Heart left ventricle (tissue), 13 donors: ENCODE measurements around the gene CGB3.

Experiments
- POLR2A ChIP-seq, 2 donors: fragments of 450-650 bp; IDR thresholded peaks; one replicate each; pipeline ENCODE4 v1.6.1; 2017; ENCODE audit warnings: antibody characterized with exemption in 2 of 2, mild to moderate bottlenecking in 2 of 2, moderate library complexity in 2 of 2
- TF ChIP-seq, protein P1 (sequence below), 12 donors: fragments of 200-600 bp; sonication (generic) in 4 of 12; IDR thresholded peaks; one replicate each; pipeline versions ENCODE4 v1.5.0 to v1.8.0; 2018 to 2022; ENCODE audit warnings: antibody characterized with exemption in 12 of 12, mild to moderate bottlenecking in 5 of 12
- donor health status: ischemic (EF 13 %, LVEDD 7.1; RV severe dilation, severe dysfunction).
- donor health status: DM: no; HTN: yes; CAD: no.
- donor health status: DM: no; HTN: no; CAD: no.
- donor health status: ischemic (EF 25% LVEDD 6.9; RV normal size, moderate dysfunction).
- donor health status: ischemic (EF 25% LVEDD 5.7; RV mildly dilated, moderate dysfunction).
- donor health status: ischemic (EF 35%, LVEDD 5.7; RV mildly dilated, moderate dysfunction).
- donor health status: nonischemic (EF 11% LVEDD 7.7; RV severe dilation, severe dysfunction).
- donor health status: DM: yes; HTN: yes; CAD: no.
- donor health status: PGD.
- donor health status: ischemic (EF 29% LVEDD 5.4; RV normal size, mild dysfunction).
- donor health status: nonischemic (EF 23%, LVEDD 6.1; RV moderate dilation, normal function).

DNA sequence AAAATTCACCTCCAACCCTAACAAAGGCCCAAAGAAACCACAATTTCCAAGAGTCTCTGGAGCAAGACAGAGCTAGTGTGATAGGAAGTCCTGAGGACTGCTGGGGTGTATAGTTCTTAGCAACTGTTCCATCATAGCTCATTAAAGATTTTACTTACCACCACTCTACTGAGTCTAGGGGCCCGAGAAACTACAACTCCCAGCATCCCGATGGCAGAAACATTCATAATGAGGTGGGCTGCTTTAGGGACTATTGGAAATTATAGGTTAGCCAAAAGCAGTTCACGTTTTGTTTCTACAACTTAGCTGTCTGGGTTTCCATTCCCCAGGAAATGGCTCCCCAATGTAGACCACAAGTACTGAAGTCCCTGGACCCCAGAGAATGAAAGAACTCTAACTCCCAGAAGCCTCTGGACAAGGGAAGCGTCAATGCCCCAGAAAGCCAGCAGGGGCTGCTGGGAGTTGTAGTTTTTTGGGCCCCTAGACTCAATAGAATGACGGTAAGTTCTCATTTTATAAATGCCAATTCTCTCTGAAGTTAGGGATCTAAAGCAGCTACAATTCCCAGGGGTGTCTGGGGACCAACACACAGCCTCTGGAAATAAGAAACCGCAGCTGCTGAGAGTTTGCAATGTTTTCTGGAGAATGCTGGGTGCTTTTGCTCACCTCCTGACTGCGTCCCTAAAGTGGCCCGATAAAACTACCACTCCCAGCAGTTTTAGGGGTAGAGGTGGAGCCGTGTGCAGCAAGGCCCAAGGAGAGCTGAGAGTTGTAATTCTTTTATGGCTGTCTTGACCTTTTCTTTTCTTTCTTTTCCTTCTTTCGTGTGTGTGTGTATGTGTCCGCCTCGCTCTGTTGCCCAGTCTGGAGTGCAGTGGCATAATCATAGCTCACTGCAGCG, 47.9 kb downstream of the CGB3 start:
- TF ChIP-seq, protein P1, sequence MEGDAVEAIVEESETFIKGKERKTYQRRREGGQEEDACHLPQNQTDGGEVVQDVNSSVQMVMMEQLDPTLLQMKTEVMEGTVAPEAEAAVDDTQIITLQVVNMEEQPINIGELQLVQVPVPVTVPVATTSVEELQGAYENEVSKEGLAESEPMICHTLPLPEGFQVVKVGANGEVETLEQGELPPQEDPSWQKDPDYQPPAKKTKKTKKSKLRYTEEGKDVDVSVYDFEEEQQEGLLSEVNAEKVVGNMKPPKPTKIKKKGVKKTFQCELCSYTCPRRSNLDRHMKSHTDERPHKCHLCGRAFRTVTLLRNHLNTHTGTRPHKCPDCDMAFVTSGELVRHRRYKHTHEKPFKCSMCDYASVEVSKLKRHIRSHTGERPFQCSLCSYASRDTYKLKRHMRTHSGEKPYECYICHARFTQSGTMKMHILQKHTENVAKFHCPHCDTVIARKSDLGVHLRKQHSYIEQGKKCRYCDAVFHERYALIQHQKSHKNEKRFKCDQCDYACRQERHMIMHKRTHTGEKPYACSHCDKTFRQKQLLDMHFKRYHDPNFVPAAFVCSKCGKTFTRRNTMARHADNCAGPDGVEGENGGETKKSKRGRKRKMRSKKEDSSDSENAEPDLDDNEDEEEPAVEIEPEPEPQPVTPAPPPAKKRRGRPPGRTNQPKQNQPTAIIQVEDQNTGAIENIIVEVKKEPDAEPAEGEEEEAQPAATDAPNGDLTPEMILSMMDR (IDR thresholded peaks at IDR 0.05) = peak in 3 of 12 donors; percentile 7 to 28 (median 13)
- TF ChIP-seq POLR2A (IDR thresholded peaks at IDR 0.05) = no peak
